HG02885 (cell line): ENCODE results near the gene DCDC2.
"Not testable (repeated sequence)": the region's sequence is repeated elsewhere in the genome, so short reads cannot be mapped to it uniquely, and the experiment has no call there.

Source experiments
- ATAC-seq: cut with Tn5 transposase; IDR thresholded peaks from one replicate; pipeline ENCODE4 v1.9.1; 2021; ENCODE audit warnings: mild to moderate bottlenecking; ENCODE audit not compliant: unreplicated experiment, poor library complexity

DCDC2 gene

GRCh38 chr6:24228681-24229255 is 129.1 kb downstream of the DCDC2 start:
- ATAC-seq: peak; percentile 84

DNA sequence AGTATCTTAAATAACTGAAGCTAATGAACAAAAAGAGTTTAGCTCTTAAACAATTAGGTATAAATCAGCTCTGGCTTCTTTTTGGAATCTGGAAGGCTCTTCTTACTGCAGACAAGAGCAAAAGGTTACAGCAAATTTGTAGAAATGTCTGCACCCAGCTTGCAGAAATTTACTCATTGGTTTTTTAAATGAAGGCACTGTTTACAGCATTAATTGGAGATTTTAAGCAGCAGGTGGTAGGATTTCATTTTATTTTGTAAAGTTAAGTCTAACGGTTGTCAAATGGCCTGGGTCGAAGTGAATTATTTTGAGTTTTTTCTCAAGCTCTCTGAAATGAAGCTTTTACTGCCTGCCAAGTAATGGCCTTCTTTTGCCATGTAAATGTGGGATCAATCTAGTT is 129.7 kb downstream of the DCDC2 start:
- no peak for ATAC-seq

DNA sequence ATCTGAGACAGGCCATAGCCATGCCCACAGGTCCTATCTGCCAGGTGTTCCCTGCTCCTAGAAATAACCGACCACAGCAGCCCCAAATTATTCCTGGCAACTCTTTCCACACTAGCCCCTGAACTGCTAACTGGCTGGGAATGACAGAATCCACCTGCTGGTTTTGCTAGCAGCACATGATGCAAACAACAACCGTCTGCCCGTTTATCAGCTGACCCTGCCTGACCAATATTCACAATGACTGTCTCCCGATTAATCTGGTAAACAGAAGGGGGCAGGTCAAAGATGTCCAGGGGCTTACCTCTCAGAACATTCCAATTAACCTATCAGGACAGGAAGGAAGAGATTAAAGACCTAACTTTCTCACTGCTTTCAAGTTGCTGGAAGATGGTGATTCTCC is 130.3 kb downstream of the DCDC2 start:
- no peak for ATAC-seq

- ATAC-seq: no peak
Measured at GRCh38 chr6:24226541-24226940, 131.3 kb downstream of the DCDC2 start.

- ATAC-seq: no peak
Measured at GRCh38 chr6:24225838-24226237, 132.0 kb downstream of the DCDC2 start.

- no peak for ATAC-seq
Measured at GRCh38 chr6:24223115-24223919, 134.5 kb downstream of the DCDC2 start.

DNA sequence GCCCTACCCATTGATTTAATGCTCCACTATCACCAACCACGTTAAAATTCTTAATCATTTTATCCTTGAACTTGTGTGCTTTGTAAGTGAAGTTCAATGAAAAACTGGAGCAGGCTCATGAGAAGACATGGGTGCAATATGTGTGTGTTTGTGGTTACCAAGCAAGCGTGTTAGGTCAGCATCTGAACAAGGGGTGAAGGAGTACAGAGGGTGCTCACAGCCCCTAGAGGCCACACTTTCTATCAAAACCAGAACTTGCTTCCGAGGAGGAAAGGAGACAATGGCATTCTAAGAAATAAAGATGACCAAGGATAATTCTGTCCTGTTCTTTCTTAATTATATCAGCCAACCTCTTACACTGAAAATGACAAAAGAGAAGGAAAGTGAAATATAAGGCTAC is 138.2 kb downstream of the DCDC2 start:
- no peak for ATAC-seq

GRCh38 chr6:24214984-24215383 is 142.9 kb downstream of the DCDC2 start:
- no peak for ATAC-seq

- ATAC-seq: no peak
Measured at GRCh38 chr6:24207413-24207812, 150.4 kb downstream of the DCDC2 start.

DNA sequence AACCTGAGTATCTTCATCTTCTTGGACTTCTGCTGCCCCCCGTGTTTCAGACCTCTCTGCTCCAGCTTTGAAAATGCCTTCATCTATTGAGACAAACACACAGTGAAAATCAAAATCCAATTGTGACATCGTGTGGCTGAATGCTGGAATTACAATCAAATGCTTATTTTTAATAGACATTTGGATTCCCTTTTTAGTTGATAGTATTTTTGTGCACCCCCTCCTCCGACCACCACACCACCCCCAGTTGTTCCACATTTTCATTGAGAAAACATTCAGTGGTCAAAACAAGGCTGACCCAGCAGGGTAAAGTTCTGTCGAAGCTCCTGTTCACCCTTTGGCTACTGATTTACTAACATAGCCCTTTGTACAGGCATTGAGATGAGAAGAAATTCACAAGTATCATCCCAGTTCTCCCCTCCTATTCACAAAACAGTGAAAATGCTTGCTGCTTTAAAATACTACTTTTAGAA is 152.8 kb downstream of the DCDC2 start:
- peak; percentile 72 for ATAC-seq

GRCh38 chr6:24204113-24204512 is 153.7 kb downstream of the DCDC2 start:
- not testable (repeated sequence) for ATAC-seq

DNA sequence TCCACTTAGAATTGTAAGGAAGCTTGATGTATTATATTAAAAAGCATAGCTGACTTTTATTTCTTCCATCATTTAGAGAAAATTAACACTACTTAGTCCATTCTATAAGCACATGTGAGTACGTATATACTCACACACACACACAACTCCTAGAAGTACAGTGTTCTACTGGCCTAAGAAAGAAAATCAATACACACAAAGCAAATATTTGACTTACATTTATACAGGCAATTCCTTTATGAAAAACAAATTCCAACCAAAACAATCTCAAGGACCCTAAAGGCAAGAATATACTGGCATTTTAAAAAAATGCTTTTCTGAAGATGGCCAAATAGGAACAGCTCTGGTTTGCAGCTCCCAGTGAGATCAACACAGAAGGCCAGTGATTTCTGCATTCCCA is 160.0 kb downstream of the DCDC2 start:
- no peak for ATAC-seq

- no peak for ATAC-seq
Measured at GRCh38 chr6:24195836-24196597, 161.8 kb downstream of the DCDC2 start.

DNA sequence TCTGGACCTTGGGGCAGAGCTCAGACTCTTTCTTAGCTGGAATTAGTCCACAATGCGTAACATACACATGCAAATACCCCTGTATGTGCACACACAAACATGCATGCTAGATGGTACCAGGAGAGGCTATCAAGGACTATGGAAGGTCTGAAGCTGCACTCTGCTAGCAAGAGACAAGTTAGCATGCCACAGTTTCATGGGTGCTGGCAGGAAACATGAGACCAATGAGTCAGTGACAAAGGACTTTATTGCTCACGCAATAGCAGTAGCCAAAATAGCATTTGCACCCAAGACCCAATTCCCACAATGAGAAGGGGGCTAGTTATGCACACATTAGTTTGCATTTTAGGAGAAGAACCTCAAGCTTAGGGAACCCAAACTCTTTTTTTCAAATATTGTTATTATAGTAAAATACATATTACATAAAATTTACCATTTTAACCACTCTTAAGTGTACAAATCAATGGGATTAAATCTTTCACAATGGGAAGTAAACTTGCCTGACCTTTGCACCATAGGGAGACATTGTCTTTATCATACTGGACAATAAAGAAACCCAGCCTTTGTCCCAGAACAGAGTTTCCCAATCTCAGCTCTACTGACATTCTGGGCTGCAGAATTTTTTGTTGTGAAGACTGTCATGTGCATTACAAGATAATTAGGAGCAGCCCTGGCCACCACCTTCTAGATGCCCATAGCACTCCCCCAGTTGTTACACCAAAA is 162.7 kb downstream of the DCDC2 start:
- ATAC-seq: no peak

- ATAC-seq: no peak
Measured at GRCh38 chr6:24193364-24193763, 164.5 kb downstream of the DCDC2 start.

GRCh38 chr6:24191346-24191745 is 166.5 kb downstream of the DCDC2 start:
- ATAC-seq: no peak

GRCh38 chr6:24188578-24189080 is 169.2 kb downstream of the DCDC2 start:
- ATAC-seq: no peak

DNA sequence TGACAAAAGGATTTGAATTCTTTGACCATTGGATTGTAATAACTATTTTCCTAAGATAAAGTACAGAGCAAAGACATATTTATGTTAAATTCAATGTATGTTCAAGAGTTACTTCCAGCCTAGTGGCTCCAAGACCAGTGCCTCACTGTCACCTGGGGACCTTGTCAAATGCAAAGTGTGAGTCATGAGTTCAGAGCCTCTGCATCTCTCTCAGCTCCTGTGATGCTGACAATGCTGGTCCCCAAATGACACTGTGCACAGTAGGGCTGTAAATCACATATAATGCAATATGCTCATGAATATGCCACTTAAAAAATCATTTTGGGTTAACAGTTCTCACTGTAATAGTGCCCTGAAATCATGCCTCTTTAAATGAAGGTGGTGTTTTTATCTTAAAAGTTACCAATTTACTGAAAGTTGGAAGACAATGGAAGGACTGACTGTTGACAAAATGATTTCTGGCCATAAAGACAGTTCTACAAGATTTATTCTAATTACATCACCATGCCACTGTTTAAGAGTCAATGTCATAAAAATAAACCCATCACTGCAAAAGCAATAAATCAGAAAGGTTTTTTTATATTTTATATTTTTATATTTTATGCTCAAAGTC is 169.8 kb downstream of the DCDC2 start:
- ATAC-seq: no peak

- no peak for ATAC-seq
Measured at GRCh38 chr6:24186349-24186748, 171.5 kb downstream of the DCDC2 start.

DNA sequence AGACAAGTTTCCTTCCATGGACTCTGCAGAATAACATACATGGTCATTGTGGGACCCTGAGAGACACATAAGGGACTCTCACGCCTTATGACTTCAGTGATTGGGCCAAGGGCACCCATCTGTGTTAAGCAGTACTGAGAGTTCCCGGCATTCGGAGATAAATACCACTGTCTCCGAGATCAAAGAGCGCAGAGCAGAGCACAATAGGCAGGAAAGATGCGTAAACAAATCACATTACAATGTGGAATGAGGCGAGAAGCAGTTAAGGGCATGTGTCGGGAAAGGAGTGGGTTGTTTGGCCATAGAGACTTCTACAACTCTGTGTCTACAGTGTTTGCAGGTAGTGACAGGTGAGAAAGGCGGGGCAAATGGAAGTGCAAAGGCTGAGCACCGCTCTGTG is 174.3 kb downstream of the DCDC2 start:
- no peak for ATAC-seq
